Central memory CD8-positive, alpha-beta T cell (primary cell): ENCODE results near the gene DAGLA.

Experiments
- ATAC-seq: fragments of 150-1000 bp; cut with Tn5 transposase; replicated peaks from 2 replicates; pipeline ENCODE4 v1.10.0; 2022; ENCODE audit warnings: mild to moderate bottlenecking, moderate FRiP score, moderate number of reproducible peaks; ENCODE audit not compliant: poor library complexity, severe bottlenecking; ENCODE audit errors: extremely low read depth
- DNase-seq, 2 donors: peaks; one replicate each; pipeline ENCODE4 v3.0.0; 2021; ENCODE audit warnings: low spot score in 2 of 2
- H3K27ac Mint-ChIP-seq: one replicate; pipeline ENCODE4 v1.8.0; 2022; ENCODE audit warnings: low read depth, mild to moderate bottlenecking, moderate library complexity, mixed read lengths
- H3K27me3 Mint-ChIP-seq: one replicate; pipeline ENCODE4 v1.8.0; 2022; ENCODE audit warnings: mixed read lengths
- H3K36me3 Mint-ChIP-seq: one replicate; pipeline ENCODE4 v1.8.0; 2022; ENCODE audit warnings: mild to moderate bottlenecking, moderate library complexity, mixed read lengths; ENCODE audit not compliant: insufficient read depth
- H3K4me1 Mint-ChIP-seq: one replicate; pipeline ENCODE4 v1.8.0; 2022; ENCODE audit warnings: mixed read lengths
- H3K4me3 Mint-ChIP-seq: one replicate; pipeline ENCODE4 v1.8.0; 2022; ENCODE audit warnings: mild to moderate bottlenecking, moderate library complexity, mixed read lengths
- H3K9me3 Mint-ChIP-seq: one replicate; pipeline ENCODE4 v1.8.0; 2022; ENCODE audit warnings: mixed read lengths

Gene DAGLA, protein sequence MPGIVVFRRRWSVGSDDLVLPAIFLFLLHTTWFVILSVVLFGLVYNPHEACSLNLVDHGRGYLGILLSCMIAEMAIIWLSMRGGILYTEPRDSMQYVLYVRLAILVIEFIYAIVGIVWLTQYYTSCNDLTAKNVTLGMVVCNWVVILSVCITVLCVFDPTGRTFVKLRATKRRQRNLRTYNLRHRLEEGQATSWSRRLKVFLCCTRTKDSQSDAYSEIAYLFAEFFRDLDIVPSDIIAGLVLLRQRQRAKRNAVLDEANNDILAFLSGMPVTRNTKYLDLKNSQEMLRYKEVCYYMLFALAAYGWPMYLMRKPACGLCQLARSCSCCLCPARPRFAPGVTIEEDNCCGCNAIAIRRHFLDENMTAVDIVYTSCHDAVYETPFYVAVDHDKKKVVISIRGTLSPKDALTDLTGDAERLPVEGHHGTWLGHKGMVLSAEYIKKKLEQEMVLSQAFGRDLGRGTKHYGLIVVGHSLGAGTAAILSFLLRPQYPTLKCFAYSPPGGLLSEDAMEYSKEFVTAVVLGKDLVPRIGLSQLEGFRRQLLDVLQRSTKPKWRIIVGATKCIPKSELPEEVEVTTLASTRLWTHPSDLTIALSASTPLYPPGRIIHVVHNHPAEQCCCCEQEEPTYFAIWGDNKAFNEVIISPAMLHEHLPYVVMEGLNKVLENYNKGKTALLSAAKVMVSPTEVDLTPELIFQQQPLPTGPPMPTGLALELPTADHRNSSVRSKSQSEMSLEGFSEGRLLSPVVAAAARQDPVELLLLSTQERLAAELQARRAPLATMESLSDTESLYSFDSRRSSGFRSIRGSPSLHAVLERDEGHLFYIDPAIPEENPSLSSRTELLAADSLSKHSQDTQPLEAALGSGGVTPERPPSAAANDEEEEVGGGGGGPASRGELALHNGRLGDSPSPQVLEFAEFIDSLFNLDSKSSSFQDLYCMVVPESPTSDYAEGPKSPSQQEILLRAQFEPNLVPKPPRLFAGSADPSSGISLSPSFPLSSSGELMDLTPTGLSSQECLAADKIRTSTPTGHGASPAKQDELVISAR

DNA sequence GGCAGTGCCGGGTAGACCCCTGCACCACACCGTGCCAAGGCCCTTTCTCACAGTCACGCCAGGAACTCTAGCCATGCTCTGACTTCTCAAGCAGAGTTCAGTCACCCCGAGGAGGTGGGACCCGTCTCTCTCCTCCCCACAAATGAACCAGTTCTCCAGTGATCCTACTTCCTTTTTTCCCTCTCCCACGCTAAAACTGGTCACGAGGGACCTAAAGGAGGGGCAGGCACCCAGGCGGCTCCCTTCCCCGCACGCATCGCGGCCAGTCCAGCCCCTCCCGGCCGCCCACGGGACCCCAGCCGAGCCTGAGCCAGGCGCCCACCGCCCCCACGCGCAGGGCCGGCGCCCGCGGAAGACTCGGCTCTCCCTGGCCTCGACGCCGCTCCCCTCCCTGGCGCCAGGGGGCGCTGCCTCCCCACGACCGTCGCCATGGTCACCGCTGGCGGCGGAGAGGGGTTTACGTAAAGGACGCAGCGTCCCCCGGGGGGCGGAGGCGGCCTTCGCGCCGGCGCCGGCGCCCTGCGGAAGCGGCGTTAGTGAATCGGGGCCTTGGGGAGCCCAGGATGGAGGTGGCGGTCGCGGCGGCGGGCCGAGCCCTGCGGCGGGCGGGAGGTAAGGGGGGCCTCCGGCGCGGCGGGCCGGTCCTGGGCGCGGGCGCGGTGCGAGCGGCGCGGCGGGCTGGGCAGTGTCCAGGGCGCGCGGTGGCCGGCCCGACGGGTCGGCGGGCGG, at the start of gene DAGLA:
TSS of gene DAGLA (plus strand) at position 499 of the 729 bp plus-strand sequence. CDS start 39,765 bp downstream, outside the sequence.
- Mint-ChIP-seq H3K4me3 (peak within 1 kb of the TSS; percentile 53), H3K4me1 (no peaks in the 10 kb centered on the region), H3K27ac (no peak within 1 kb of the TSS), H3K27me3 (peaks cover 34% of the 10 kb centered on the region), H3K9me3 (no peaks in the 10 kb centered on the region), H3K36me3 (no peaks in the 10 kb centered on the region)
- ATAC-seq (peak; percentile 67), DNase-seq (peak; percentile 74 to 78)

DNA sequence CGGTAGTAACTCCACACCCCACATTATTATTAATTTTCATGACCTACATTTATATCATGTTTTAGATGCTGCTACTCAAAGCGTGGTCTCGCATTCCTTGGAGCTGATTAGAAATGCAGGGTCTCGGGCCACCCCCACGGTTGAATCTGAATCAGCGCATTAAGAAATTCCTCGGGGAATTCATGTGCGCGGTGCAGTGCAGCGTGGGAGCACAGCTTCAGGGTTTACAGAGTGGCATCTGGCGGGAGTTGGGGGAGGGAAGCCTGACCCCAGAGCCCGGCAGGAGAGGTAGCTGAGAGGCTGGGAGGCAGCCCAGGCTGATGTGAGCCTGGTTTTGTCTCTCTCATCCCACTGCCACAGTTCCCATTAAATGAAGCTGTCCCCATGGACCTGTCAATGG, 48.1 kb upstream of the DAGLA start:
- no peak overlapping the region for H3K4me3 Mint-ChIP-seq
- H3K27me3 Mint-ChIP-seq = peaks cover 36% of the 10 kb centered on the region
- ATAC-seq (no peak), DNase-seq (no peak)
- H3K9me3 Mint-ChIP-seq = no peaks in the 10 kb centered on the region
- no peak overlapping the region for H3K27ac Mint-ChIP-seq
- peaks cover 4% of the 10 kb centered on the region for H3K36me3 Mint-ChIP-seq
- H3K4me1 Mint-ChIP-seq = peaks cover 6% of the 10 kb centered on the region

DNA sequence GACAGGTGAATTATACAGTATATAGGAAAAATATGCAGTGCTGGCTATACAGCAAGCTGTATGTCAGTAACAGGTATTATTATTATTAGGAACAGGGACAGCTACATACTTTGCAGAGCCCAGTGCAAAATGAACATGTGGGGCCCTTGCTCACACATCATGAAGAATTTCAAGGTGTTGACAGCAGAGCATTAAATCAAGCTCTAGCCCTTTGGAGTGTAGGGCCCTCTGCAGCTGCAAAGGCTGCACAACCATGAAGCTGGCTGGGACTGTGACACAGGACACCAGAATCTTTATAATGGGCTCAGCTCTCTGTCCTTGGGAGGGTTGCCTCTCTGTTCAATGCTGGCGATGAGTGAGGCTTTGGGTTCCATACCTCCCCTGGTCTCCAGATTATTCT, 44.9 kb upstream of the DAGLA start:
- no peak overlapping the region for H3K27ac Mint-ChIP-seq
- H3K27me3 Mint-ChIP-seq = peaks cover 4% of the 10 kb centered on the region
- H3K36me3 Mint-ChIP-seq = peaks cover 1% of the 10 kb centered on the region
- no peak for ATAC-seq
- H3K9me3 Mint-ChIP-seq = no peaks in the 10 kb centered on the region
- no peak overlapping the region for H3K4me3 Mint-ChIP-seq
- DNase-seq = no peak
- no peaks in the 10 kb centered on the region for H3K4me1 Mint-ChIP-seq

DNA sequence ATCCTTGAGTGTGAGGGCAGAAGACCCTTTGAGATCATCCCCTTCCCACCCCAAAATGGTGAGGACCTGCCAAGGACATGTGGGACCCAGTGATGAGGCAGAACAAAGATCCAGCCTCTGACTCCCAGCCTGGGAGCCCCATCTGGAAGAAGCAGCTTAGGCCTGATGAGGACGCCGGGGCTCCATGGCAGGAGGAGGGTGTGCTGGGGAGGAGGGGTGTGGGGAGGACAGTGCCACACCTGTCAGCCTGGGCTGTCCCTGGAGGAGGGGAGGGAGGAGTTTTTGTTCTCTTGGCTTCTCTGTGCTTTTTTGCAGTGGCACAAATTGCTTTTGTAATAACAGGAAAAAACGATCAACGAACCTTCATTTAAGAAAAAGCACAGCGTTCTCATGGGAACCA, 44.4 kb upstream of the DAGLA start:
- no peak for DNase-seq
- H3K27me3 Mint-ChIP-seq = peaks cover under 1% of the 10 kb centered on the region
- no peak overlapping the region for H3K4me3 Mint-ChIP-seq
- no peak for ATAC-seq
- no peaks in the 10 kb centered on the region for H3K4me1 Mint-ChIP-seq
- no peaks in the 10 kb centered on the region for H3K9me3 Mint-ChIP-seq
- peaks cover 1% of the 10 kb centered on the region for H3K36me3 Mint-ChIP-seq
- no peak overlapping the region for H3K27ac Mint-ChIP-seq

DNA sequence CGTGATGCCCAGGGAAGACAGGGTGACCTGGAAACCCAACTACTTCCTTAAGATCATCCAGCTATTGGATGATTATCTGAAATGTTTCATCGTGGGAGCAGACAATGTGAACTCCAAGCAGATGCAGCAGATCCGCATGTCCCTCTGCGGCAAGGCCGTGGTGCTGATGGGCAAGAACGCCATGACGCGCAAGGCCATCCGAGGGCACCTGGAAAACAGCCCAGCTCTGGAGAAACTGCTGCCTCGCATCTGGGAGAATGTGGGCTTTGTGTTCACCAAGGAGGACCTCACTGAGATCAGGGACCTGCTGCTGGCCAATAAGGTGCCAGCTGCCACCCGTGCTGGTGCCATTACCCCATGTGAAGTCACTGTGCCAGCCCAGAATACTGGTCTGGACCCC, 43.5 kb upstream of the DAGLA start:
- DNase-seq = no peak
- H3K9me3 Mint-ChIP-seq = no peaks in the 10 kb centered on the region
- no peaks in the 10 kb centered on the region for H3K4me1 Mint-ChIP-seq
- peaks cover 10% of the 10 kb centered on the region for H3K27me3 Mint-ChIP-seq
- H3K4me3 Mint-ChIP-seq = no peak overlapping the region
- no peak for ATAC-seq
- peaks cover 1% of the 10 kb centered on the region for H3K36me3 Mint-ChIP-seq
- no peak overlapping the region for H3K27ac Mint-ChIP-seq

DNA sequence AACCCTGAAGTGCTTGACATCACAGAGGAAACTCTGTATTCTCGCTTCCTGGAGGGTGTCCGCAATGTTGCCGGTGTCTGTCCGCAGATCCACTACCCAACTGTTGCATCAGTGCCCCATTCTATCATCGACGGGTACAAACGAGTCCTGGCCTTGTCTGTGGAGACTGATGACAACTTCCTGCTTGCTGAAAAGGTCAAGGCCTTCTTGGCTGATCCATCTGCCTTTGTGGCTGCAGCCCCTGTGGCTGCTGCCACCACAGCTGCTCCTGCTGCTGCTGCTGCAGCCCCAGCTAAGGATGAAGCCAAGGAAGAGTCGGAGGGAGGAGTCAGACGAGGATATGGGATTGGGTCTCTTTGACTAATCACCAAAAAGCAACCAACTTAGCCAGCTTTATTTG, 42.9 kb upstream of the DAGLA start:
- Mint-ChIP-seq H3K27ac (no peak overlapping the region), H3K9me3 (no peaks in the 10 kb centered on the region), H3K4me1 (no peaks in the 10 kb centered on the region), H3K36me3 (peaks cover 1% of the 10 kb centered on the region), H3K4me3 (no peak overlapping the region), H3K27me3 (peaks cover 12% of the 10 kb centered on the region)
- DNase-seq = no peak
- no peak for ATAC-seq

DNA sequence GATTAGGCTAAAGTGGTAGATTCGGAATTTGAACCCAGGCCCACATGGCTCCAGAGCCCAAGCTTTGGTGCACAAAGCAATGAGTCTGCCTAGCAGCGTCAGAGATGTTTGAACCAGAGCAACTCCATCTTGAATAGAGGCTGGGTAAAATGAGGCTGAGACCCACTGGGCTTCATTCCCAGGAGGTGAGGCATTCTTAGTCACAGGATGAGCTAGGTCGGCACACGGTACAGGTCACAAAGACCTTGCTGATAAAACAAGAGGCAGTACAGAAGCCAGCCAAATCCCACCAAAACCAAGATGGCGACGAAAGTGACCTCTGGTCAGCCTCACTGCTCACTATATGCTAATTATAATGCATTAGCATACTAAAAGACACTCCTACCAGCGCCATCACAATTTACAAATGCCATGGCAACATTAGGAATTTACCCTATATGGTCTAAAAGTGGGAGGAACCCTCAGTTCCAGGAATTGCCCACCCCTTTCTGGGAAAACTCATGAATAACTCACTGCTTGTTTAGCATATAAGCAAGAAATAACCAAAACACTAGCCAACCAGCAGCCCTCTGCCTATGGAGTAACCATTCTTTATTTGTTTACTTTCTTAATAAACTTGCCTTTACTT, 40.3 kb upstream of the DAGLA start:
- Mint-ChIP-seq H3K4me1 (no peaks in the 10 kb centered on the region), H3K9me3 (no peaks in the 10 kb centered on the region), H3K4me3 (no peak overlapping the region), H3K27me3 (peaks cover 21% of the 10 kb centered on the region), H3K27ac (no peak overlapping the region), H3K36me3 (peaks cover 1% of the 10 kb centered on the region)
- ATAC-seq (no peak), DNase-seq (no peak)

DNA sequence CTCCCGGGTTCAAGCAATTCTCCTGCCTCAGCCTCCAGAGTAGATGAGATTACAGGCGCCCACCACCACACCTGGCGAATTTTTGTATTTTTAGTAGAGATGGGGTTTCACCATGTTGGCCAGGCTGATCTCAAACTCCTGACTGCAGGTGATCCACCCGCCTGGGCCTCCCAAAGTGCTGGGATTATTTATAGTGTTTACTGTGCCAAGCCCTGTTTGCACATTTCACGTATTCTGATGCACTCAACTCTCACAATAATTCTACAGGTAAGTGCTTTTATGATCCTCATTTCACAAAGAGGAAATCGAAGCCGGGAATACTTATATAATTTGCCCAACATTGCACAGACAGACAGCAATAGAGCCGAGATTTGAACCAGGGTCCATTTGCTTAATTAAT, 38.0 kb upstream of the DAGLA start:
- H3K4me3 Mint-ChIP-seq = no peak overlapping the region
- ATAC-seq = no peak
- H3K27me3 Mint-ChIP-seq = peaks cover 21% of the 10 kb centered on the region
- no peaks in the 10 kb centered on the region for H3K9me3 Mint-ChIP-seq
- no peaks in the 10 kb centered on the region for H3K4me1 Mint-ChIP-seq
- no peak for DNase-seq
- H3K27ac Mint-ChIP-seq = no peak overlapping the region
- H3K36me3 Mint-ChIP-seq = no peaks in the 10 kb centered on the region

DNA sequence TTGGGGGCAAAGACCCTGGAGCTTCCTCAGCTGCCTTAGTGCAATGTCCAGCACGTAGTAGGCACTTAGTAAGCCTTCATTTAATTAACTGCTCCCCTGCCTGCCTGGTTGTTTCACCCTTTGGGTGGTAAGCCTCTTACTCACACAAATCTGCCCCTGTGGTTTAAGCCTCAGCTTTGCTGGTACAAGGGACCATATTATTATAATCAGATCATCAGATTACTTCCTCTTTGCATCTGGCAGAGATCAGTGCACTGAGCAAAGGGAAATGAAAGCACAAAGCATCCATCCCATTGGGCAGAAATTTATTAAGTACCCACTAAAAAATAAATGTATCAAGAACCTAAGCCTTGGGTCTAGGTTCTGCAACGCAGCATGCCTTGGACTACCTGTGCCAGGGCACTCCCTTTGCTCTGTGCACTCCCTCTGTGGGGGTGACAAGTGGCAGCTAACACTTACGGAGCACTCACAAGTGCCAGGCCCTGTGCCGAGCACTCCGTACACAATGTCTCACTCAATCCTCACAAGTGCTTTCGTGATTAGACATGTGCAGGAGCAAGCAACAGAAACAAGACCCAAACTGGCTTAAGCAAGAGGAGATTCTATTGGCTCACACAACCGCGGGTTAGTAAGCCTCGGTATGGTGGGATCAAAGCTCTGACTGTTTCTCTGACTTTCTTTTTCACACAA, 34.9 kb upstream of the DAGLA start:
- H3K27me3 Mint-ChIP-seq = peaks cover 21% of the 10 kb centered on the region
- H3K4me3 Mint-ChIP-seq = no peak overlapping the region
- DNase-seq (no peak), ATAC-seq (no peak)
- no peak overlapping the region for H3K27ac Mint-ChIP-seq
- H3K9me3 Mint-ChIP-seq = no peaks in the 10 kb centered on the region
- no peaks in the 10 kb centered on the region for H3K36me3 Mint-ChIP-seq
- H3K4me1 Mint-ChIP-seq = no peaks in the 10 kb centered on the region

DNA sequence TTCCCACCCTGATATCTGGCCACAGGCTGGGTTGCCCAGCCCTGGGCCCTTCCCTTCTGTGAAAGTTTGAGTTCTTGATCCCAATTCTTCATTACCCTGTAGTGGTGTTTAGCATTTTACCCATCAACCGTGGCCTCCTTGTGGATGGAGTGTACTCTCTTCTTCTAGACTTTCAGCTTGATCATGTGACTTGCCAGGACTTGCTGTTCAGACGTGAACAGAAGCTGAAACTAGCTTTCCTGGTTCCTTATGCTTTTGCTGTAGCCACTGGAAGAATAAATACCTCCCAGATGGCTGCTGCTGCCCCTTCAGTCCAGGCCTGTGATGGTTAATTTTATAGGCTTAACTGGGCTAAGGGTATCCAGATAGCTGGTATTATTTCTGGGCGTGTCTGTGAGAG, 32.7 kb upstream of the DAGLA start:
- H3K36me3 Mint-ChIP-seq = no peaks in the 10 kb centered on the region
- no peaks in the 10 kb centered on the region for H3K9me3 Mint-ChIP-seq
- no peak overlapping the region for H3K27ac Mint-ChIP-seq
- DNase-seq = no peak
- H3K4me3 Mint-ChIP-seq = no peak overlapping the region
- no peak for ATAC-seq
- no peaks in the 10 kb centered on the region for H3K4me1 Mint-ChIP-seq
- H3K27me3 Mint-ChIP-seq = peaks cover 21% of the 10 kb centered on the region

DNA sequence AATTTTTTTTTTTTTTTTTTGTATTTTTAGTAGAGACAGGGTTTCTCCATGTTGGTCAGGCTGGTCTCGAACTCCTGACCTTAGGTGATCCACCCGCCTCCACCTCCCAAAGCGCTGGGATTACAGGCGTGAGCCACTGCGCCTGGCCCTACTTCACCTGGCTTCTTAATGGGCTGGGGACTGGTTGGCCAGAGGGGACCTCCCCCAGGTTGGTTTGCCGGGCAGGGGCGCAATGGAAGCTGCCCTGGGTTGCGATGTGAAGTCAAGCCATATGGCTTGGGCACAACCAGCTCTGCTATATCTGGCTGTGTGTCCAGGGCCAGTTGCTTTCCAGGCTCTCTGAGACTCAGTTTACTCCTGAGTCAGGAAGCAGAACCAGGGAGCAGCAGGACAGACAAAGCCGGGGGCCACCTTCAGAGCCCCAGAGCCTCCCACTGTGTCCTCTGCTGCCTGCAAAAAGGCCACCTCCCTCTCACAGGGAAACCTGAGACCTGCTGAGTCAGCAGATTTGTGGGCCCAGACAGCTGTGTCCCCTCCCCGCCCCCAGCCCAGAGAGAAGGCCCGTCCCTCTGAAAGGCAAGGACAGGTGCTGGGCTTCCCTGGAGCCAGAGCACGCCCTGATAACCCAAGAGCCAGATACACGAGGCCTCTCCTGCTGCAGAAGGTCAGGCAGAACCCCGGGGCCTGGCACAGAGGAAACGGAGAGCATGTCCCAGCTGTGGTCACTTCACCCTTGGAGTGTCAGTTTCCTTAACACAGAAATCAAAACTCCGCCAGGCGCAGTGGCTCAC, 29.2 kb upstream of the DAGLA start:
- Mint-ChIP-seq H3K4me1 (no peaks in the 10 kb centered on the region), H3K27ac (no peak overlapping the region), H3K9me3 (no peaks in the 10 kb centered on the region), H3K36me3 (no peaks in the 10 kb centered on the region), H3K27me3 (peaks cover 42% of the 10 kb centered on the region), H3K4me3 (no peak overlapping the region)
- DNase-seq (no peak), ATAC-seq (no peak)
